HepG2 (cell line): ENCODE data around the gene LTB4R2. TPM values are rescaled to one million over a fixed set of nuclear protein-coding genes. Genes with fewer than 3 reads are reported as not detected.

Experiments used
- FLYWCH1 ChIP-seq: sonication (generic); formaldehyde crosslinking; IDR thresholded peaks from 2 replicates; pipeline ENCODE4 v1.8.1; 2023; ENCODE audit warnings: mild to moderate bottlenecking, missing genetic modification reagents
- FOXK2 ChIP-seq: fragments of 450-650 bp; IDR thresholded peaks from 2 replicates; pipeline ENCODE4 v1.6.1; 2016
- HOXA9 ChIP-seq: sonication (generic); formaldehyde crosslinking; IDR thresholded peaks from 2 replicates; pipeline ENCODE4 v1.8.1; 2022; ENCODE audit warnings: missing genetic modification reagents, mild to moderate bottlenecking, moderate library complexity, borderline replicate concordance
- NCOR1 ChIP-seq: fragments of 200-600 bp; sonication (generic); IDR thresholded peaks from 2 replicates; pipeline ENCODE4 v1.7.0; 2017; ENCODE audit warnings: antibody characterized with exemption, low read length, borderline replicate concordance
- POLR2AphosphoS2 ChIP-seq: IDR thresholded peaks from 2 replicates; pipeline ENCODE4 v1.6.1; 2011; ENCODE audit warnings: low read depth, low read length, improper control_type of control experiment
- POLR2AphosphoS5 ChIP-seq: IDR thresholded peaks from 2 replicates; pipeline ENCODE4 v1.6.1; 2012; ENCODE audit warnings: low read depth, low read length
- TCF7 ChIP-seq: sonication (generic); IDR thresholded peaks from 2 replicates; pipeline ENCODE4 v1.6.1; 2016; ENCODE audit warnings: antibody characterized with exemption, low read depth
- WIZ ChIP-seq: sonication (generic); formaldehyde crosslinking; IDR thresholded peaks from 2 replicates; pipeline ENCODE4 v1.5.1; 2020; ENCODE audit warnings: mild to moderate bottlenecking, missing genetic modification reagents
- ZFP62 ChIP-seq: sonication (generic); formaldehyde crosslinking; IDR thresholded peaks from 2 replicates; pipeline ENCODE4 v1.4.0; 2020; ENCODE audit warnings: missing genetic modification reagents
- ZNF296 ChIP-seq: sonication (generic); formaldehyde crosslinking; conservative IDR thresholded peaks from 2 replicates; pipeline ENCODE4 v1.5.0; 2020; ENCODE audit warnings: mild to moderate bottlenecking, missing genetic modification reagents
- ZNF337 ChIP-seq: sonication (generic); formaldehyde crosslinking; IDR thresholded peaks from 2 replicates; pipeline ENCODE4 v1.5.1; 2020; ENCODE audit warnings: missing genetic modification reagents, low read depth, mild to moderate bottlenecking, borderline replicate concordance
- ZNF672 ChIP-seq: sonication (generic); formaldehyde crosslinking; IDR thresholded peaks from 2 replicates; pipeline ENCODE4 v1.8.1; 2022; ENCODE audit warnings: missing genetic modification reagents
- ZNF775 ChIP-seq: sonication (generic); formaldehyde crosslinking; IDR thresholded peaks from 2 replicates; pipeline ENCODE4 v1.4.0; 2020; ENCODE audit warnings: missing genetic modification reagents, mild to moderate bottlenecking, moderate library complexity, borderline replicate concordance
- ZNF776 ChIP-seq: sonication (generic); formaldehyde crosslinking; IDR thresholded peaks from 2 replicates; pipeline ENCODE4 v1.4.0; 2020; ENCODE audit warnings: mild to moderate bottlenecking, missing genetic modification reagents
- ZNF841 ChIP-seq: sonication (generic); formaldehyde crosslinking; IDR thresholded peaks from 2 replicates; pipeline ENCODE4 v1.8.1; 2023; ENCODE audit warnings: missing genetic modification reagents, borderline replicate concordance
- polyA plus RNA-seq, 8 experiments: library from polyadenylated mRNA; depleted of rRNA in 3 of 8; stranded (reverse) in 7 of 8; unstranded in 1 of 8; fragments of >200 nt; fragmentation: Illumina TruSeq in 4 of 8; extraction: Trizol in 4 of 8; gene quantifications; 2 replicates each; pipeline versions ENCODE4 v1.2.1 to v1.2.3, GENCODE V29; 2011 to 2016; ENCODE audit warnings: low read depth in 4 of 8, missing spikeins in 1 of 8, mixed read lengths in 1 of 8; ENCODE audit not compliant: insufficient read depth in 1 of 8
- total RNA-seq, 5 experiments: library from RNA; depleted of rRNA; stranded (reverse); fragments of >200 nt; fragmentation: Illumina TruSeq; extraction: Trizol; gene quantifications; 2 replicates each; pipeline ENCODE4 v1.2.3, GENCODE V29; 2016; ENCODE audit warnings: low read depth in 1 of 5
- TF ChIP-seq, protein P1 (sequence below): sonication (generic); formaldehyde crosslinking; IDR thresholded peaks from 2 replicates; pipeline ENCODE4 v1.4.0; 2020; ENCODE audit warnings: missing genetic modification reagents, borderline replicate concordance
- TF ChIP-seq, protein P2 (sequence below): sonication (generic); formaldehyde crosslinking; IDR thresholded peaks from 2 replicates; pipeline ENCODE4 v1.4.0; 2020; ENCODE audit warnings: mild to moderate bottlenecking, missing genetic modification reagents
- TF ChIP-seq, protein P3 (sequence below): sonication (generic); formaldehyde crosslinking; IDR thresholded peaks from 2 replicates; pipeline ENCODE4 v1.5.1; 2020; ENCODE audit warnings: missing genetic modification reagents, mild to moderate bottlenecking, borderline replicate concordance
- TF ChIP-seq, protein P4 (sequence below): sonication (generic); formaldehyde crosslinking; IDR thresholded peaks from 2 replicates; pipeline ENCODE4 v1.8.0; 2022; ENCODE audit warnings: missing genetic modification reagents, low read depth, mild to moderate bottlenecking, borderline replicate concordance
- TF ChIP-seq, protein P5 (sequence below): sonication (generic); formaldehyde crosslinking; IDR thresholded peaks from 2 replicates; pipeline ENCODE4 v1.9.0; 2021; ENCODE audit warnings: missing genetic modification reagents, borderline replicate concordance

Gene LTB4R2
- total and polyA plus RNA-seq, 2 of the 13 experiments (the other 11 are each of a cell fraction or from before 2014, with no cell fraction given), result 3.9 to 6.9 TPM

DNA sequence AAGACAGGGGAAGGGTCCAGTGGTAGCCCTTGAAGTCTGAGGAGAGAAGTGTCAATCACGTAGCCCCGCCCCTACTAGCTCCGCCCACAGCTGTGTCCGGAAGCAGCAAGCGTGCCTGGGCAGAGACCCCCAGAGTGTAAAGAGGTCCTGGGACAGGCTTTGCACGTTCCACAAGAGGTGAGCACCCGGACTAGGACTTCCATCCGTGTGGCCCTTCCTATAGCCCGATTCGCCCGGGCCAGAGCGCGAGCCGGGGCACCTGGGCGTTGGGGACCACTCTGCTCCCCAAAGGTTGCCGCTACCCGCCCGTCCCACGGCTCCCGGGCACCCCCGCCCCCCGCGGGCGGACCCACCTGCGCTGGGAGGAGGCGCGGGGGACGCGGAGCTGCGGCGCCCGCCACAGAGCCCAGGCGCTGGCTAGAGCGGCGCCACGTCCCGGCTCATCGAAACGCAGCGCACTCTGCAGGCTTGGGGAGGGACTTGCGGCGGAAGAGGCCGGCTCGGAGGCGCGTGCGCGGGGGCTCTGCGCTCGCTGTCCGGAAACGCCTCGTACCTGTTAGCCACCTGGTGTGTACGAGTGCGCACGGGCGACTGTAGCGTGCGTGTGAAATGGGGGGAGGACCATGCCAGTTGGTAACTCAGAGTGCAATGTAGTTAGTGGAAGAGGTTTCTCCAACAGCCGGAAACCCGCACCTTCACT is 38.7 kb upstream of the LTB4R2 start, which contains the start of gene RABGGTA (continued):
- TF ChIP-seq TCF7 (peak; percentile 20; the same call in 1 of the 2 replicates), FOXK2 (peak; percentile 73; the same call in 1 of the 2 replicates), HOXA9 (peak; percentile 99), NCOR1 (peak; percentile 62; the same call in 1 of the 2 replicates), ZNF672 (peak; percentile 66; the same call in 1 of the 2 replicates), ZNF775 (CRISPR knock-in tag) (no peak), ZNF841 (peak; percentile 94), ZNF296 (CRISPR knock-in tag) (peak; percentile 95), ZNF776 (CRISPR knock-in tag) (peak; percentile 99), ZFP62 (peak; percentile 96; the same call in 1 of the 2 replicates), ZNF337 (CRISPR knock-in tag) (peak; percentile 95; the same call in 1 of the 2 replicates), POLR2AphosphoS5 (peak; percentile 93), WIZ (CRISPR knock-in tag) (peak; percentile 97), POLR2AphosphoS2 (no peak), FLYWCH1 (CRISPR knock-in tag) (peak; percentile 97)
- TF ChIP-seq, protein P1, sequence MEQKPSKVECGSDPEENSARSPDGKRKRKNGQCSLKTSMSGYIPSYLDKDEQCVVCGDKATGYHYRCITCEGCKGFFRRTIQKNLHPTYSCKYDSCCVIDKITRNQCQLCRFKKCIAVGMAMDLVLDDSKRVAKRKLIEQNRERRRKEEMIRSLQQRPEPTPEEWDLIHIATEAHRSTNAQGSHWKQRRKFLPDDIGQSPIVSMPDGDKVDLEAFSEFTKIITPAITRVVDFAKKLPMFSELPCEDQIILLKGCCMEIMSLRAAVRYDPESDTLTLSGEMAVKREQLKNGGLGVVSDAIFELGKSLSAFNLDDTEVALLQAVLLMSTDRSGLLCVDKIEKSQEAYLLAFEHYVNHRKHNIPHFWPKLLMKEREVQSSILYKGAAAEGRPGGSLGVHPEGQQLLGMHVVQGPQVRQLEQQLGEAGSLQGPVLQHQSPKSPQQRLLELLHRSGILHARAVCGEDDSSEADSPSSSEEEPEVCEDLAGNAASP (CRISPR knock-in tag), result peak; percentile 90; the same call in 1 of the 2 replicates
- TF ChIP-seq, protein P2, sequence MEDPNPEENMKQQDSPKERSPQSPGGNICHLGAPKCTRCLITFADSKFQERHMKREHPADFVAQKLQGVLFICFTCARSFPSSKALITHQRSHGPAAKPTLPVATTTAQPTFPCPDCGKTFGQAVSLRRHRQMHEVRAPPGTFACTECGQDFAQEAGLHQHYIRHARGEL (CRISPR knock-in tag), result peak; percentile 85
- TF ChIP-seq, protein P3, sequence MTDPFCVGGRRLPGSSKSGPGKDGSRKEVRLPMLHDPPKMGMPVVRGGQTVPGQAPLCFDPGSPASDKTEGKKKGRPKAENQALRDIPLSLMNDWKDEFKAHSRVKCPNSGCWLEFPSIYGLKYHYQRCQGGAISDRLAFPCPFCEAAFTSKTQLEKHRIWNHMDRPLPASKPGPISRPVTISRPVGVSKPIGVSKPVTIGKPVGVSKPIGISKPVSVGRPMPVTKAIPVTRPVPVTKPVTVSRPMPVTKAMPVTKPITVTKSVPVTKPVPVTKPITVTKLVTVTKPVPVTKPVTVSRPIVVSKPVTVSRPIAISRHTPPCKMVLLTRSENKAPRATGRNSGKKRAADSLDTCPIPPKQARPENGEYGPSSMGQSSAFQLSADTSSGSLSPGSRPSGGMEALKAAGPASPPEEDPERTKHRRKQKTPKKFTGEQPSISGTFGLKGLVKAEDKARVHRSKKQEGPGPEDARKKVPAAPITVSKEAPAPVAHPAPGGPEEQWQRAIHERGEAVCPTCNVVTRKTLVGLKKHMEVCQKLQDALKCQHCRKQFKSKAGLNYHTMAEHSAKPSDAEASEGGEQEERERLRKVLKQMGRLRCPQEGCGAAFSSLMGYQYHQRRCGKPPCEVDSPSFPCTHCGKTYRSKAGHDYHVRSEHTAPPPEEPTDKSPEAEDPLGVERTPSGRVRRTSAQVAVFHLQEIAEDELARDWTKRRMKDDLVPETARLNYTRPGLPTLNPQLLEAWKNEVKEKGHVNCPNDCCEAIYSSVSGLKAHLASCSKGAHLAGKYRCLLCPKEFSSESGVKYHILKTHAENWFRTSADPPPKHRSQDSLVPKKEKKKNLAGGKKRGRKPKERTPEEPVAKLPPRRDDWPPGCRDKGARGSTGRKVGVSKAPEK, result peak; percentile 99
- TF ChIP-seq, protein P4, sequence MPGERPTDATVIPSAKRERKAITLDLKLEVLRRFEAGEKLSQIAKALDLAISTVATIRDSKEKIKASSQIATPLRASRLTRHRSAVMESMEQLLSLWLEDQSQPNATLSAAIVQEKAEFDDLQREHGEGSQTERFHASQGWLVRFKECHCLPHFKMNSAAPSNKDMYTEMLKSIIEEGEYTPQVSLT (CRISPR knock-in tag), result no peak; the same call in 1 of the 2 replicates
- TF ChIP-seq, protein P5, sequence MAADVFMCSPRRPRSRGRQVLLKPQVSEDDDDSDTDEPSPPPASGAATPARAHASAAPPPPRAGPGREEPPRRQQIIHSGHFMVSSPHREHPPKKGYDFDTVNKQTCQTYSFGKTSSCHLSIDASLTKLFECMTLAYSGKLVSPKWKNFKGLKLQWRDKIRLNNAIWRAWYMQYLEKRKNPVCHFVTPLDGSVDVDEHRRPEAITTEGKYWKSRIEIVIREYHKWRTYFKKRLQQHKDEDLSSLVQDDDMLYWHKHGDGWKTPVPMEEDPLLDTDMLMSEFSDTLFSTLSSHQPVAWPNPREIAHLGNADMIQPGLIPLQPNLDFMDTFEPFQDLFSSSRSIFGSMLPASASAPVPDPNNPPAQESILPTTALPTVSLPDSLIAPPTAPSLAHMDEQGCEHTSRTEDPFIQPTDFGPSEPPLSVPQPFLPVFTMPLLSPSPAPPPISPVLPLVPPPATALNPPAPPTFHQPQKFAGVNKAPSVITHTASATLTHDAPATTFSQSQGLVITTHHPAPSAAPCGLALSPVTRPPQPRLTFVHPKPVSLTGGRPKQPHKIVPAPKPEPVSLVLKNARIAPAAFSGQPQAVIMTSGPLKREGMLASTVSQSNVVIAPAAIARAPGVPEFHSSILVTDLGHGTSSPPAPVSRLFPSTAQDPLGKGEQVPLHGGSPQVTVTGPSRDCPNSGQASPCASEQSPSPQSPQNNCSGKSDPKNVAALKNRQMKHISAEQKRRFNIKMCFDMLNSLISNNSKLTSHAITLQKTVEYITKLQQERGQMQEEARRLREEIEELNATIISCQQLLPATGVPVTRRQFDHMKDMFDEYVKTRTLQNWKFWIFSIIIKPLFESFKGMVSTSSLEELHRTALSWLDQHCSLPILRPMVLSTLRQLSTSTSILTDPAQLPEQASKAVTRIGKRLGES (CRISPR knock-in tag), result peak; percentile 90
